K562 (cell line): ENCODE measurements around the gene PSMD13. TPM values are rescaled to one million over a fixed set of nuclear protein-coding genes. Genes with fewer than 3 reads are reported as not detected.

Source experiments
- CAMTA2 ChIP-seq: fragments of 250-450 bp; sonication (Bioruptor Pico); conservative IDR thresholded peaks from 2 replicates; pipeline ENCODE4 v1.5.1; 2022
- MAFF ChIP-seq: IDR thresholded peaks from 2 replicates; pipeline ENCODE4 v1.6.1; 2012; ENCODE audit warnings: low read length, improper control_type of control experiment
- MAFG ChIP-seq: fragments of 450-650 bp; conservative IDR thresholded peaks from 2 replicates; pipeline ENCODE4 v1.6.1; 2016; ENCODE audit warnings: missing genetic modification characterization, missing compliant biosample characterization
- MAFK ChIP-seq: IDR thresholded peaks from 2 replicates; pipeline ENCODE4 v1.6.1; 2011; ENCODE audit warnings: low read length, improper control_type of control experiment
- PHF8 ChIP-seq: fragments of 200-600 bp; sonication (generic); IDR thresholded peaks from 2 replicates; pipeline ENCODE4 v1.6.1; 2012; ENCODE audit warnings: mixed run types, mild to moderate bottlenecking, inconsistent platforms, low read length, moderate library complexity, borderline replicate concordance
- POLR2AphosphoS2 ChIP-seq: IDR thresholded peaks from 2 replicates; pipeline ENCODE4 v1.6.1; 2012; ENCODE audit warnings: low read length, improper control_type of control experiment
- RB1 ChIP-seq: fragments of 450-650 bp; IDR thresholded peaks from 2 replicates; pipeline ENCODE4 v1.6.1; 2017; ENCODE audit warnings: low read depth, mild to moderate bottlenecking
- SMAD3 ChIP-seq: fragments of 450-650 bp; formaldehyde crosslinking; conservative IDR thresholded peaks from 2 replicates; pipeline ENCODE4 v1.4.0; 2020; ENCODE audit warnings: mild to moderate bottlenecking
- SMARCB1 ChIP-seq: IDR thresholded peaks from 2 replicates; pipeline ENCODE4 v1.6.1; 2011; ENCODE audit warnings: improper control_type of control experiment, low read depth; ENCODE audit not compliant: insufficient read length
- TEAD4 ChIP-seq, 2 experiments: sonication (generic) in 1 of 2; formaldehyde crosslinking in 1 of 2; IDR thresholded peaks; 2 replicates each; pipeline versions ENCODE4 v1.6.1 to v1.8.0; 2012 to 2022; ENCODE audit warnings: borderline replicate concordance in 1 of 2, inconsistent platforms in 1 of 2, low read length in 1 of 2, mild to moderate bottlenecking in 1 of 2, missing genetic modification reagents in 1 of 2
- TRIM28 ChIP-seq: fragments of 450-650 bp; IDR thresholded peaks from 2 replicates; pipeline ENCODE4 v1.6.1; 2017
- ZEB2 ChIP-seq: fragments of 450-650 bp; IDR thresholded peaks from 2 replicates; pipeline ENCODE4 v1.6.1; 2016
- ZNF830 ChIP-seq: fragments of 250-450 bp; sonication (Bioruptor Pico); IDR thresholded peaks from 2 replicates; pipeline ENCODE4 v1.5.0; 2021; ENCODE audit warnings: mild to moderate bottlenecking
- polyA plus RNA-seq, 8 experiments: library from polyadenylated mRNA; depleted of rRNA in 4 of 8; stranded (reverse) in 5 of 8; unstranded in 3 of 8; fragments of >200 nt; fragmentation: Nextera tagmentation in 2 of 8; fragmentation: Illumina TruSeq in 1 of 8; extraction: Ambion mirVana in 2 of 8; extraction: Trizol in 1 of 8; gene quantifications; 2 replicates each; pipeline versions ENCODE4 v1.2.1 to v1.2.3, GENCODE V29; 2011 to 2014; ENCODE audit warnings: inconsistent platforms in 1 of 8, missing spikeins in 1 of 8
- total RNA-seq, 7 experiments: library from RNA; depleted of rRNA in 6 of 7; stranded (reverse); fragments of >200 nt in 6 of 7; fragmentation: Illumina TruSeq in 2 of 7; extraction: Trizol in 2 of 7; gene quantifications; 2 replicates each; pipeline versions ENCODE4 v1.2.1 to v1.2.3, GENCODE V29; 2011 to 2021; ENCODE audit warnings: low replicate concordance in 1 of 7
- TF ChIP-seq, protein P1 (sequence below), 2 experiments: IDR thresholded peaks; 2 replicates each; pipeline ENCODE4 v1.6.1; 2012; ENCODE audit warnings: improper control_type of control experiment in 2 of 2, low read depth in 2 of 2, low read length in 2 of 2, borderline replicate concordance in 1 of 2
- TF ChIP-seq, protein P2 (sequence below), 2 experiments: fragments of 450-650 bp; formaldehyde crosslinking in 1 of 2; IDR thresholded peaks; 2 replicates each; pipeline versions ENCODE4 v1.4.0 to v1.6.1; 2014 to 2020; ENCODE audit warnings: mild to moderate bottlenecking in 2 of 2, borderline replicate concordance in 1 of 2, low read depth in 1 of 2

PSMD13 gene
- total and polyA plus RNA-seq, 9 of the 15 experiments (the other 6 are each of a cell fraction or from before 2014, with no cell fraction given), result 185 to 383 (median 267) TPM

DNA sequence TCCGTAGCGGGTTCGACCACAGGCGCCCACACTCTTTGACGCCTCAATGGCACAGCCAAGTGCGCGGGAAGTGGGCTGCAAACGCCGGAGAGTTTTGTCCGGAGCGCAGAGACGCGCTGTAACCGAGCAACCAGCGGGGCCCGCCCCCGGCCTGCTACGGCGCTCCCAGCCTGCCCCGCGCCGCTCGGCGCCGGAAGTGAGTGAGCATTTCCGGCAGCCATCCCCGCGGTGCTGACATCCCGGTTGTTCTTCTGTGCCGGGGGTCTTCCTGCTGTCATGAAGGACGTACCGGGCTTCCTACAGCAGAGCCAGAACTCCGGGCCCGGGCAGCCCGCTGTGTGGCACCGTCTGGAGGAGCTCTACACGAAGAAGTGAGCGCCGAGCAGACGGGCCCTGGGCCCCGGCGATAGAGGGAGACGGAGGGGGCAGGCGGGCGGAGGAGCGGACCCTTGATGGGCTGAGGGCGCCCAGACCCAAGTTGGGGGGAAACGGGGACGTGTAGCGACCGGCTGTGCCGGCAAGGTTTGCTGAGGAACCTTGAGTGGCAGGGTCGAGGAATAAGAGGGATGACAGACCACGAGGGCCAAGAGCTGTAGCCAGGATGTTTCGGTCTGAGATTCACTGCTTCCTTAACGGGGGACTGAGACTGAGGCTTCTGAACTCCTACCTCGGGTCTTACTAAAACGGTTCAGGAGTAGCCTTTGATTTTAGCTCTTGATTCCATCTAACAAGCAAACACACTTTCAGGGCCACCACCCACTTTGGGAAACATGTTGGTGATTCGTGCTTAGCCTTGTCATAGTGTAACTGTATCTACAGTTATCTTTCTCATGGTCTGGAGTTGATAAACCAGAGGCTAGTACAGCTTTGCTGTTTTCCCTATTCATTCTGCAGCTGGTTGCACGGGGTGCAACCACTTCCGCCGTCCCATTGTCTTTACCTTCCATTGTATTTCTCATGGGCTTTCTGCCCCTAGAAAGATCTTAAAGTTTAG is at the start of gene PSMD13 (continued):
- TF ChIP-seq MAFF (no peak), POLR2AphosphoS2 (peak; percentile 40; the same call in 1 of the 2 replicates), SMAD3 (CRISPR knock-in tag) (no peak), TRIM28 (no peak), MAFG (tag) (no peak), PHF8 (peak; percentile 82; the same call in 1 of the 2 replicates), ZNF830 (no peak), CAMTA2 (CRISPR knock-in tag) (no peak), RB1 (0 out of 2 replicates have a peak, but pooled peaks have one; percentile 22), MAFK (no peak; the same call in 1 of the 2 replicates), TEAD4 (IDR thresholded peaks at IDR 0.05; ENCODE audit: low read length) (peak; percentile 50; the same call in 1 of the 2 replicates), TEAD4 (CRISPR knock-in tag; IDR thresholded peaks at IDR 0.05; ENCODE audit: borderline replicate concordance) (no peak), ZEB2 (no peak), SMARCB1 (no peak)
- TF ChIP-seq, protein P1, sequence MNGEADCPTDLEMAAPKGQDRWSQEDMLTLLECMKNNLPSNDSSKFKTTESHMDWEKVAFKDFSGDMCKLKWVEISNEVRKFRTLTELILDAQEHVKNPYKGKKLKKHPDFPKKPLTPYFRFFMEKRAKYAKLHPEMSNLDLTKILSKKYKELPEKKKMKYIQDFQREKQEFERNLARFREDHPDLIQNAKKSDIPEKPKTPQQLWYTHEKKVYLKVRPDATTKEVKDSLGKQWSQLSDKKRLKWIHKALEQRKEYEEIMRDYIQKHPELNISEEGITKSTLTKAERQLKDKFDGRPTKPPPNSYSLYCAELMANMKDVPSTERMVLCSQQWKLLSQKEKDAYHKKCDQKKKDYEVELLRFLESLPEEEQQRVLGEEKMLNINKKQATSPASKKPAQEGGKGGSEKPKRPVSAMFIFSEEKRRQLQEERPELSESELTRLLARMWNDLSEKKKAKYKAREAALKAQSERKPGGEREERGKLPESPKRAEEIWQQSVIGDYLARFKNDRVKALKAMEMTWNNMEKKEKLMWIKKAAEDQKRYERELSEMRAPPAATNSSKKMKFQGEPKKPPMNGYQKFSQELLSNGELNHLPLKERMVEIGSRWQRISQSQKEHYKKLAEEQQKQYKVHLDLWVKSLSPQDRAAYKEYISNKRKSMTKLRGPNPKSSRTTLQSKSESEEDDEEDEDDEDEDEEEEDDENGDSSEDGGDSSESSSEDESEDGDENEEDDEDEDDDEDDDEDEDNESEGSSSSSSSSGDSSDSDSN (IDR thresholded peaks at IDR 0.05; ENCODE audit: borderline replicate concordance in 1 of 2, low read depth in 2 of 2, low read length in 2 of 2), result peak in 1 of 2 experiments; percentile 48; a peak in 1 of 4 replicates
- TF ChIP-seq, protein P2, sequence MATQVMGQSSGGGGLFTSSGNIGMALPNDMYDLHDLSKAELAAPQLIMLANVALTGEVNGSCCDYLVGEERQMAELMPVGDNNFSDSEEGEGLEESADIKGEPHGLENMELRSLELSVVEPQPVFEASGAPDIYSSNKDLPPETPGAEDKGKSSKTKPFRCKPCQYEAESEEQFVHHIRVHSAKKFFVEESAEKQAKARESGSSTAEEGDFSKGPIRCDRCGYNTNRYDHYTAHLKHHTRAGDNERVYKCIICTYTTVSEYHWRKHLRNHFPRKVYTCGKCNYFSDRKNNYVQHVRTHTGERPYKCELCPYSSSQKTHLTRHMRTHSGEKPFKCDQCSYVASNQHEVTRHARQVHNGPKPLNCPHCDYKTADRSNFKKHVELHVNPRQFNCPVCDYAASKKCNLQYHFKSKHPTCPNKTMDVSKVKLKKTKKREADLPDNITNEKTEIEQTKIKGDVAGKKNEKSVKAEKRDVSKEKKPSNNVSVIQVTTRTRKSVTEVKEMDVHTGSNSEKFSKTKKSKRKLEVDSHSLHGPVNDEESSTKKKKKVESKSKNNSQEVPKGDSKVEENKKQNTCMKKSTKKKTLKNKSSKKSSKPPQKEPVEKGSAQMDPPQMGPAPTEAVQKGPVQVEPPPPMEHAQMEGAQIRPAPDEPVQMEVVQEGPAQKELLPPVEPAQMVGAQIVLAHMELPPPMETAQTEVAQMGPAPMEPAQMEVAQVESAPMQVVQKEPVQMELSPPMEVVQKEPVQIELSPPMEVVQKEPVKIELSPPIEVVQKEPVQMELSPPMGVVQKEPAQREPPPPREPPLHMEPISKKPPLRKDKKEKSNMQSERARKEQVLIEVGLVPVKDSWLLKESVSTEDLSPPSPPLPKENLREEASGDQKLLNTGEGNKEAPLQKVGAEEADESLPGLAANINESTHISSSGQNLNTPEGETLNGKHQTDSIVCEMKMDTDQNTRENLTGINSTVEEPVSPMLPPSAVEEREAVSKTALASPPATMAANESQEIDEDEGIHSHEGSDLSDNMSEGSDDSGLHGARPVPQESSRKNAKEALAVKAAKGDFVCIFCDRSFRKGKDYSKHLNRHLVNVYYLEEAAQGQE (IDR thresholded peaks at IDR 0.05; ENCODE audit: borderline replicate concordance), result no peak
- TF ChIP-seq, protein P2 (CRISPR knock-in tag; IDR thresholded peaks at IDR 0.05; ENCODE audit: low read depth), result peak; percentile 58; the same call in 1 of the 2 replicates
